Peyer's patch (tissue), 4 donors: Measurements from ENCODE around the gene HTRA1.

ENCODE experiments used
- CTCF ChIP-seq, 6 experiments: fragments of 450-650 bp in 4 of 6; fragments of 200-600 bp in 2 of 6; sonication (generic) in 1 of 6; IDR thresholded peaks; one replicate each; pipeline ENCODE4 v1.5.1; 2017 to 2019; ENCODE audit warnings: antibody characterized with exemption in 6 of 6, mild to moderate bottlenecking in 3 of 6, moderate library complexity in 1 of 6
- POLR2A ChIP-seq, 2 donors: fragments of 450-650 bp; IDR thresholded peaks; one replicate each; pipeline ENCODE4 v1.5.1; 2017; ENCODE audit warnings: antibody characterized with exemption in 2 of 2, mild to moderate bottlenecking in 2 of 2, moderate library complexity in 2 of 2

DNA sequence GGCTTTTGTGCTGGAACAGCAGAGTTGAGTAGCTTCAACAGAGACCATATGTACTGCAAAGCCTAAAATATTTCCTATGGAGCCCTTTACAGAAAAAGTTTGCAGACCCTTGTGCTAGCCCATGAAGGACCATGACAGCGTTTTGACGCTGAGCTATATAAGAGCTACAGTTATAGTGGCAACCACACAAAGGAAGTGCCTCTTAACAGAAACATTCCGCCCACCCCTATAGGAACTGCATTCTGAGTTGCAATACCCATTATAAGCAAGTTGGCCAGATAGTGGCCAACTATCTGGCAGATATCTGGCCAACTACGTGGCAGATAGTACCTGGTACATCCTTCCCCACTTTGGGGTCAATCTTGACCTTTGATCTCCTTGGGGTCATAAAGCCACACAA lies 51.7 kb downstream of the HTRA1 start:
- TF ChIP-seq POLR2A (IDR thresholded peaks at IDR 0.05) = no peak
- no peak for TF ChIP-seq CTCF (IDR thresholded peaks at IDR 0.05)
